Esophagus squamous epithelium (tissue), 5 donors: ENCODE data around the gene CEMIP. TPM values are rescaled to one million over a fixed set of nuclear protein-coding genes. Genes with fewer than 3 reads are reported as not detected.

Experiments used
- DNase-seq: peaks from one replicate; lab custom pipeline; 2025; lab: John Stamatoyannopoulos, UW
- H3K27ac ChIP-seq, 4 donors: fragments of 200-600 bp; sonication (generic); one replicate each; pipeline ENCODE4 v1.5.1; 2016 to 2019; ENCODE audit warnings: mild to moderate bottlenecking in 1 of 4
- H3K27me3 ChIP-seq, 4 donors: fragments of 200-600 bp; sonication (generic); 1 replicate in 3 of 4; 2 replicates in 1 of 4; pipeline versions ENCODE4 v1.5.1 to v1.6.0; 2017 to 2021; ENCODE audit warnings: antibody characterized with exemption in 1 of 4
- H3K36me3 ChIP-seq, 3 donors: fragments of 200-600 bp; sonication (generic); one replicate each; pipeline ENCODE4 v1.5.1; 2016 to 2019
- H3K4me1 ChIP-seq, 3 donors: fragments of 200-600 bp; sonication (generic); one replicate each; pipeline ENCODE4 v1.5.1; 2017 to 2019
- H3K4me3 ChIP-seq, 4 donors: fragments of 200-600 bp; sonication (generic); 1 replicate in 3 of 4; 2 replicates in 1 of 4; pipeline ENCODE4 v1.5.1; 2016 to 2019; ENCODE audit warnings: mild to moderate bottlenecking in 2 of 4, moderate library complexity in 1 of 4
- H3K9me3 ChIP-seq, 3 donors: fragments of 200-600 bp; sonication (generic); one replicate each; pipeline ENCODE4 v1.5.1; 2016 to 2019
- CTCF ChIP-seq, 6 experiments: fragments of 450-650 bp in 4 of 6; fragments of 200-600 bp in 2 of 6; sonication (generic) in 2 of 6; IDR thresholded peaks; one replicate each; pipeline ENCODE4 v1.5.1; 2016 to 2019; ENCODE audit warnings: antibody characterized with exemption in 6 of 6, mild to moderate bottlenecking in 4 of 6, moderate library complexity in 4 of 6
- POLR2A ChIP-seq, 4 donors: fragments of 450-650 bp; IDR thresholded peaks; one replicate each; pipeline ENCODE4 v1.6.1; 2017; ENCODE audit warnings: antibody characterized with exemption in 4 of 4, mild to moderate bottlenecking in 4 of 4, moderate library complexity in 3 of 4
- WGBS, 2 donors: methylation state at CpG; one replicate each; pipeline ENCODE4 v1.1.5; 2018; 5-methylcytosine and 5-hydroxymethylcytosine counted together
- intact Hi-C: fragments of 100-400 bp; cut with DNase I; formaldehyde crosslinking; loops from one replicate; pipeline ENCODE4 v1.15.0; 2022
- total RNA-seq, 4 donors: library from RNA; depleted of rRNA; stranded (reverse); fragments of >200 nt; gene quantifications; one replicate each; pipeline ENCODE4 v1.1.0, GENCODE V29; 2016
- donor health status: DM: yes; HTN: yes; CAD: no.

Gene CEMIP
- total RNA-seq, 4 donors from 2014 or later, result 2.8 to 13.5 (median 7.6) TPM

- TF ChIP-seq CTCF (IDR thresholded peaks at IDR 0.05), result peak; percentile 66 to 94 (median 81)
- no peak for TF ChIP-seq POLR2A (IDR thresholded peaks at IDR 0.05)
- intact Hi-C loops, result loop anchor here (5.0 to 10.0 kb wide), 2 partner anchors 62 to 209 kb away; no protein-coding TSS in a partner anchor
Measured at GRCh38 chr15:80776420-80777045, 2.6 kb upstream of the CEMIP start.

GRCh38 chr15:80777137-80777536, 2.0 kb upstream of the CEMIP start:
- peaks cover 0 to 45% (median 3%) of the 10 kb centered on the region in 4 donors for H3K27me3 ChIP-seq
- no peak overlapping the region for H3K4me3 ChIP-seq
- peaks cover 31 to 52% (median 43%) of the 10 kb centered on the region in 3 donors for H3K4me1 ChIP-seq
- peak overlapping the region; percentile 68 to 86 (median 70) for H3K27ac ChIP-seq
- WGBS, 2 donors, result 14 to 16% methylated on average over 8 of the region's 8 CpGs
- H3K36me3 ChIP-seq, result no peaks in the 10 kb centered on the region
- no peak for TF ChIP-seq CTCF (IDR thresholded peaks at IDR 0.05)
- no peak for TF ChIP-seq POLR2A (IDR thresholded peaks at IDR 0.05)
- intact Hi-C loops, result loop anchor here (5.0 to 10.0 kb wide), 2 partner anchors 62 to 210 kb away; no protein-coding TSS in a partner anchor
- DNase-seq, result no peak
- no peaks in the 10 kb centered on the region for H3K9me3 ChIP-seq

More at GRCh38 chr15:80776420-80777045, 2.6 kb upstream of the CEMIP start:
- Histone ChIP-seq H3K4me3 (no peak overlapping the region), H3K27me3 (peaks cover 0 to 40% (median 3%) of the 10 kb centered on the region in 4 donors), H3K36me3 (no peaks in the 10 kb centered on the region), H3K9me3 (no peaks in the 10 kb centered on the region), H3K4me1 (peaks cover 31 to 52% (median 43%) of the 10 kb centered on the region in 3 donors), H3K27ac (peak overlapping the region; percentile 68 to 86 (median 70))
- WGBS, 2 donors, result 7 to 23% methylated on average over 4 to 5 of the region's 5 CpGs
- no peak for DNase-seq

GRCh38 chr15:80777826-80778620, 1.1 kb upstream of the CEMIP start:
- TF ChIP-seq CTCF (IDR thresholded peaks at IDR 0.05) (no peak), POLR2A (IDR thresholded peaks at IDR 0.05) (no peak)

GRCh38 chr15:80778621-80778963, 578 bp upstream of the CEMIP start:
- no CpG with 5 or more reads among the region's 7 CpGs for WGBS, 2 donors
- no peak for DNase-seq
- H3K4me3 ChIP-seq, result peak overlapping the region; percentile 53 to 80 (median 59)
- peaks cover 0 to 11% (median 0%) of the 10 kb centered on the region in 3 donors for H3K36me3 ChIP-seq
- H3K27ac ChIP-seq, result peak overlapping the region; percentile 11 to 86 (median 68)
- peaks cover 0 to 48% (median 3%) of the 10 kb centered on the region in 4 donors for H3K27me3 ChIP-seq
- TF ChIP-seq CTCF (IDR thresholded peaks at IDR 0.05), result no peak
- TF ChIP-seq POLR2A (IDR thresholded peaks at IDR 0.05), result no peak
- no peaks in the 10 kb centered on the region for H3K9me3 ChIP-seq
- peaks cover 31 to 52% (median 43%) of the 10 kb centered on the region in 3 donors for H3K4me1 ChIP-seq
- intact Hi-C loops, result loop anchor here (5.0 to 10.0 kb wide), 2 partner anchors 64 to 211 kb away; no protein-coding TSS in a partner anchor

More at GRCh38 chr15:80777826-80778620, 1.1 kb upstream of the CEMIP start:
- peak overlapping the region; percentile 68 to 86 (median 70) for H3K27ac ChIP-seq
- H3K4me1 ChIP-seq, result peaks cover 31 to 52% (median 43%) of the 10 kb centered on the region in 3 donors
- intact Hi-C loops, result loop anchor here (5.0 to 10.0 kb wide), 2 partner anchors 63 to 211 kb away; no protein-coding TSS in a partner anchor
- DNase-seq, result no peak
- no peak overlapping the region for H3K4me3 ChIP-seq
- WGBS, 2 donors, result 51 to 52% methylated on average over 7 to 10 of the region's 10 CpGs
- H3K27me3 ChIP-seq, result peaks cover 0 to 48% (median 3%) of the 10 kb centered on the region in 4 donors
- peaks cover 0 to 6% (median 0%) of the 10 kb centered on the region in 3 donors for H3K36me3 ChIP-seq
- no peaks in the 10 kb centered on the region for H3K9me3 ChIP-seq
